NB4 (cell line): ENCODE data around the gene IL36RN.

Source experiments
- DNase-seq: peaks from one replicate; pipeline ENCODE4 v3.0.0; 2010; ENCODE audit warnings: low read depth
- H3K4me3 ChIP-seq: one replicate; pipeline ENCODE4 v1.5.1; 2011; ENCODE audit warnings: mild to moderate bottlenecking, low read depth, low read length, moderate library complexity
- MYC ChIP-seq: IDR thresholded peaks from 2 replicates; pipeline ENCODE4 v1.6.1; 2011; ENCODE audit warnings: low read depth, low read length
- POLR2A ChIP-seq: IDR thresholded peaks from 2 replicates; pipeline ENCODE4 v1.6.1; 2011; ENCODE audit warnings: mild to moderate bottlenecking; ENCODE audit not compliant: insufficient read length; ENCODE audit errors: extremely low read depth
- TF ChIP-seq, protein P1 (sequence below): IDR thresholded peaks from one replicate; pipeline ENCODE4 v1.5.1; 2012; ENCODE audit warnings: low read depth, low read length
- TF ChIP-seq, protein P2 (sequence below): IDR thresholded peaks from 2 replicates; pipeline ENCODE4 v1.6.1; 2011; ENCODE audit warnings: low read depth, low read length

Gene IL36RN

DNA sequence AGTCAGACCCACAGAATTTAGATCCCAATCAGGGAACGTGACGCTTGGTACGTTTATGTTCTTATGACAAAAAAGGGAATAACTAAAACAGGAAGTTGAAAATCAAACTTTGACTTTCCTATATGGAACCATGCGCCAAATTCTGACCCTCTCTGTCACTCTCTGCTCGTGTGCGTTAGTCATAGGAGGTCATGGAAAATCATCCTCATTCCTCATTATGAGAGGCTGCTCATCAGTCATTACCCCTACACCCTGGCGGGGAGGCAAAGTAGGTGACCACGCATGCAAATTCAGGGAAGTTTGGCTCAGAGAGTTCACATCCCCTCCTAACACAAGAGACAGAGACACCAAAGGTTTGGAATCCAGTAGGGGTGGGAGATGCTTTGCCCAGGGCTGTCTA, 24.3 kb downstream of the IL36RN start:
- no peak for DNase-seq
- no peak for TF ChIP-seq POLR2A
- TF ChIP-seq, protein P1, sequence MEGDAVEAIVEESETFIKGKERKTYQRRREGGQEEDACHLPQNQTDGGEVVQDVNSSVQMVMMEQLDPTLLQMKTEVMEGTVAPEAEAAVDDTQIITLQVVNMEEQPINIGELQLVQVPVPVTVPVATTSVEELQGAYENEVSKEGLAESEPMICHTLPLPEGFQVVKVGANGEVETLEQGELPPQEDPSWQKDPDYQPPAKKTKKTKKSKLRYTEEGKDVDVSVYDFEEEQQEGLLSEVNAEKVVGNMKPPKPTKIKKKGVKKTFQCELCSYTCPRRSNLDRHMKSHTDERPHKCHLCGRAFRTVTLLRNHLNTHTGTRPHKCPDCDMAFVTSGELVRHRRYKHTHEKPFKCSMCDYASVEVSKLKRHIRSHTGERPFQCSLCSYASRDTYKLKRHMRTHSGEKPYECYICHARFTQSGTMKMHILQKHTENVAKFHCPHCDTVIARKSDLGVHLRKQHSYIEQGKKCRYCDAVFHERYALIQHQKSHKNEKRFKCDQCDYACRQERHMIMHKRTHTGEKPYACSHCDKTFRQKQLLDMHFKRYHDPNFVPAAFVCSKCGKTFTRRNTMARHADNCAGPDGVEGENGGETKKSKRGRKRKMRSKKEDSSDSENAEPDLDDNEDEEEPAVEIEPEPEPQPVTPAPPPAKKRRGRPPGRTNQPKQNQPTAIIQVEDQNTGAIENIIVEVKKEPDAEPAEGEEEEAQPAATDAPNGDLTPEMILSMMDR: no peak
- TF ChIP-seq MYC: no peak
- TF ChIP-seq, protein P2, sequence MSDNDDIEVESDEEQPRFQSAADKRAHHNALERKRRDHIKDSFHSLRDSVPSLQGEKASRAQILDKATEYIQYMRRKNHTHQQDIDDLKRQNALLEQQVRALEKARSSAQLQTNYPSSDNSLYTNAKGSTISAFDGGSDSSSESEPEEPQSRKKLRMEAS: no peak
- no peak overlapping the region for H3K4me3 ChIP-seq

GRCh38 chr2:113084249-113085000, 25.4 kb downstream of the IL36RN start:
- DNase-seq: peak; percentile 59
- TF ChIP-seq, protein P2: peak; percentile 71
- TF ChIP-seq, protein P1: peak; percentile 41
- TF ChIP-seq MYC (no peak), POLR2A (no peak)
- no peak overlapping the region for H3K4me3 ChIP-seq

DNA sequence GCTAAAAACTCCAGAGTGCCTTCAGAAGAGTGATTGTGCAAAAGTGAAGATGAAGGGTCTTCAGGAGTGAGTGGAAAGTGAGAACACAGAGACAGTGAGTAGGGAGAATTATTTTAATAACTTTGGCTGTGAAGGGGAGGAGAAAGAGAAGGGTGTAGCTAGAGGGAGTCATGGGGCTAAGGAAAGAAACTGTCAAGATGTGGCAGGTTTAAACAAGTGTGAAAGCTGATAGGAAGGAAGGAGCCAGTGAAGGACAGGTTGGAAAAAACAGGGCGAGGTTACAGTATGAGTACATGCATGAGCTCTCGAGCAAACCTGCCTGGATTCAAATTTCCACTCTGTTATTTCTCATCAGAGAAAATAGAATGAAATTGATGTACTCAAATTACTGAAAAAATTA, 26.5 kb downstream of the IL36RN start:
- H3K4me3 ChIP-seq: no peak overlapping the region
- TF ChIP-seq, protein P1: no peak
- no peak for TF ChIP-seq POLR2A
- no peak for TF ChIP-seq MYC
- TF ChIP-seq, protein P2: no peak
- DNase-seq: no peak

DNA sequence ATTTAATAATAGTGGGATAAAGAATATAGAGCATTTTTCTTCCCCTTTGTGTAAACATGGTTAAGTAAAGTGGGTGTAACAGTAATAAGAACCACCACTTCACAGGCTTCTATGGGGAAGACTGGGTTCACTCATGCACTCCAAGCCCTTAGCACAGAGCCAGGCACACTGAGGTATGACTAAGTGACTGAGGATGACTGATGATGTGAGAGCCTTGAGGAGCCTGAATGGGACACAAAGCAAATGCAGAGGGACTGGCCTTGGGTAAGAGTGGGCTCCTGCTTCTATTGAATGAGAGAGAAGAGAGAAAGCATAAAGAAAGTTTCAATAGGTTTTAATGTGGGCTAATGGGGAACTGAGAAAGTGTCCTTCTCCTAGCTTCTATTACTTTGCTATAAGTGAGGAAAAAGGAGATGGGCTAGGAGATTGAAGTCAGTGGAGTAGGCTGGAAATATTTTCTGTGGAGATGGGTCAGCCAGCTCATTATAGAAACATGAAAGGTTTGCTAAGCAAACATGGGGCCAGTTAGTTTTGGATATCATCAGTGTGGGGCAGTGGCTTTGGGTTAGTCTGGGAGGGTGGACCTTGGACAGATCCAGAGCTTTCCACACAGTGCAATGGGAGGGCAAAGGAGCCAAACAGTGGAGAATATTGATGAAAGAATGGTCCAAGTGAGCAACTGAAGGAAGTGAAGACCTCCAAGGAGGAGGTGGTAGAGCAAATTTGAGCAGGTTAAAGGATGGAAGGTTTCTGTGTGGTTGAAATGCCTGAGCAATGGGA, 29.4 kb downstream of the IL36RN start:
- H3K4me3 ChIP-seq: no peak overlapping the region
- no peak for DNase-seq
- no peak for TF ChIP-seq POLR2A
- TF ChIP-seq, protein P1: no peak
- TF ChIP-seq, protein P2: no peak
- no peak for TF ChIP-seq MYC

DNA sequence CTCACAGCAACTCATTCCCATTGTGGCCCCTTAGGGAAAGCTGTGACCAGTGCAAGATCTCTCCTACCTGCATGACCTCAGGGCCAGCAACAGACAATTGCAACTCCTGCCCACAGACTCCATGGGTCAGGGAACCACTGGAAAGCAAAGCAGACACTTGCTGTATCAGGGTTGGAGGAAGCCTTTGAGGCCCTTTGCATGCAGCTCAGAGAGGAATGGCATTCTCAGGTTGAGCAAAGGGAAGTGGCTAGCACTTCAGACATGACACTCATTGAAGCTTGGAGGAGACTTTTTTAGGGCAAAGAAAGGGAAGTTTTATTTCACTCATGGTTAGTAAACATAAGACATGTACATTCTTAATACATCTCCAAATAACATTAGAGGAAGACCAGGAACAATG, 30.9 kb downstream of the IL36RN start:
- H3K4me3 ChIP-seq: no peak overlapping the region
- peak; percentile 49 for DNase-seq
- TF ChIP-seq, protein P1: no peak
- TF ChIP-seq POLR2A (no peak), MYC (no peak)
- TF ChIP-seq, protein P2: no peak
